MM.1S (cell line): ENCODE data around the gene CES4A.

Experiments used
- CTCF ChIP-seq: fragments of 300-600 bp; sonication (generic); IDR thresholded peaks from 2 replicates; pipeline ENCODE4 v1.5.1; 2016; ENCODE audit warnings: antibody characterized with exemption, low read length, mixed read lengths
- EZH2 ChIP-seq: fragments of 300-600 bp; sonication (generic); optimal IDR thresholded peaks from 2 replicates; pipeline ENCODE3; 2017; ENCODE audit warnings: low read depth, mild to moderate bottlenecking, antibody characterized with exemption, low read length, mixed read lengths

GRCh38 chr16:67017421-67017750, 29.0 kb downstream of the CES4A start:
- TF ChIP-seq EZH2 (no peak), CTCF (no peak)
